ENCODE data around the gene LRP1B.
"Not testable (repeated sequence)": the region's sequence is repeated elsewhere in the genome, so short reads cannot be mapped to it uniquely, and the experiment has no call there.

The LRP1B gene

GRCh38 chr2:140711867-140712266, 1418.9 kb downstream of the LRP1B start:
- DNase-seq (ENCODE audit: low read depth in 2 of 2): no peak

- no peak for DNase-seq (ENCODE audit: low read depth in 2 of 2)
Observed at GRCh38 chr2:140701726-140702125, 1429.1 kb downstream of the LRP1B start.

- no peak for DNase-seq (ENCODE audit: low read depth in 2 of 2)
Observed at GRCh38 chr2:140698636-140699035, 1432.2 kb downstream of the LRP1B start.

GRCh38 chr2:140696449-140696848, 1434.4 kb downstream of the LRP1B start:
- no peak for DNase-seq (ENCODE audit: low read depth in 2 of 2)

- DNase-seq (ENCODE audit: low read depth in 2 of 2): no peak
Observed at GRCh38 chr2:140695155-140695554, 1435.7 kb downstream of the LRP1B start.

- no peak for DNase-seq (ENCODE audit: low read depth in 2 of 2)
Observed at GRCh38 chr2:140687825-140688224, 1443.0 kb downstream of the LRP1B start.

GRCh38 chr2:140683658-140684057, 1447.2 kb downstream of the LRP1B start:
- no peak for DNase-seq (ENCODE audit: low read depth in 2 of 2)

DNA sequence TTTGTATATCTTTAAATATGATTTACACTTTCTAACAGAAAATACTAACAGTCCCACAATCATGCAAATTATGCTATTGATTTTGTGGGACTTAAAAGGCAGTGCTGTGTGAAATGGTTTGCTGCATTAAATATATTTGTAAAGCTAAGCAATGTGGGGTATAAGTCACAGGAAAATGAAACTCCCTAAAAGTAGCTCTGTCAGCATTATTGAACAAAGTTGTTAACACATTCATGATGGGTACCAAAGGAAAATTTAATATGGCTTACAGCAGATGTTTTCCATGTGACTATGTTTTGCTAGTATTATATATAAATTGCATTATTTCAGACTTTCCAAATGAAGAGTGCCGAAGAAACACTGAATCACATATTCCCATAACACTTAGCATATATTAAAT, 1450.0 kb downstream of the LRP1B start:
- DNase-seq (ENCODE audit: low read depth in 2 of 2): no peak

DNA sequence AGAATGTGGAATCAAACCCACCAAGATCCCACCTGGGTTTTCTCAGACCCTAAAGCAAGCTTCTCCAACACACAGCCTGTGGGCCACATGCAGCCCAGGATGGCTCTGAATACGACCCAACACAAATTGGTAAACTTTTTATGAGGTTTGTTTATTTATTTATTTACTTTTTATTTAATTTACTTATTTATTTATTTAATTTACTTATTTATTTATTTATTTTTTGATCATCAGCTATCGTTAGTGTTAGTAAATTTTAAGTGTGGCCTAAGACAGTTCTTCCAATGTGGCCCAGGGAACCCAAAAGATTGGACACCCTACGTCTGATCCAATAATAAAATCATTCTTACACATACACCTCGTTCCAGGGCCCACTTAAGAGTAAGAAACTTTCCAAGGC, 1451.1 kb downstream of the LRP1B start:
- DNase-seq (ENCODE audit: low read depth in 2 of 2): no peak

GRCh38 chr2:140669911-140670310, 1460.9 kb downstream of the LRP1B start:
- DNase-seq (ENCODE audit: low read depth in 2 of 2): no peak

DNA sequence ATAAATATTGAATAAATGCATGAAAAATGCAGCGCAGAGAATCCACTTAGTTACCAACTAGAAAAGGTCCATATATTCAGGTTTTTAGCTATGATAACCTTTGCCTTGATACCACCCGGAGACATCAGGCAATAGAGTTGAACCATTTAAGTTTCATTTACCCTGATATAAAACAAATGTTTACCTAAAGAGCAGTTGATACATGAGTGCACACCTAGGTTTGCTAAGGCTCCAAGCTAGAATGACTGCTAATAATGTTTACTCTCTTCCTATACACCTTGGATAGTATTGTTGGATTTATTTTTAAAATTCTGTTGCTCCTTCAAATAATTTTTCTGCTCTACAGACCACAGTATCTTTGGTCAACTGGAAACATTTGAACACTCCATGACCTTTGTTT, 1463.6 kb downstream of the LRP1B start:
- DNase-seq (ENCODE audit: low read depth in 2 of 2): no peak

GRCh38 chr2:140662504-140662903, 1468.3 kb downstream of the LRP1B start:
- no peak for DNase-seq (ENCODE audit: low read depth in 2 of 2)

DNA sequence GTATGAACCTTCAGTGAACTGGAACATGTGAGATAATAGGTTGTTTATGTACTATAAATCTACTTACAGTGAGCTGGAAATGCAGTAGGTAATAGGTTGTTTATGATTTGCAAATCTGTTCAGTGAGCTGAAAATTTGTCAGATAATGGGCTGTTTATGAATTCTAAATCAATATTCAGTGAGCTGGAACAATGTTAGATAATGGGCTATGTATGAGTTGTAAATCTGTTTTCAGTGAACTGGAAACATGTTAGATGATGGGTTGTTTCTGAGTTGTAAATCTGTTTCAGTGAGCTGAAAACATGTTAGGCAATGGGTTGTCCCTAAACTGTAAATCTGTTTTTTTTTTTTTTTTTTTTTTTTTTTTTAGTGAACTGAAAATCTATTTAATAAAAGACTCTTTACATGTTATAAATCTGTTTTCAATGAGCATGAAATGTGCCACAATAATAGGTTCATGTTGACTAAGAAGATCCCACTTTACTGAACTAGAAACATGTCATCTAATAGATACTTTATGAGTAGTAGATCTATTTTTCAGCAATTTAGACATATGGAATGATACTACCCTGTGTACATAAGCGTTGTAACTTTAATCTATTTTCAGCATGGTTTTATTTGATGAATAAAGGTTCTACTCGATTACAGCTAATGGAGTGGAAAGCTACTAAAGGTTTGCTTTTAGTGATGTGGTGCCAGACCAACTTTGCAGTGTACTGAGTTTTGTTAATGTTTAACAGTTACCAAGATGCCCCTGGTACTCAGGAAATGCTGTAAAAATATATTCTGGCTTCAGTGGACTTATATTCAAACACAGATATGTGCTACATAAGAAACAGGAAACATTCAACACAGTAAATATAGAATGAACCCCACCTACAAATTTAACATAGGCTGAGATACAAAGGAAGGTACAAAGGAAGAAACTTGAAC, 1471.8 kb downstream of the LRP1B start:
- DNase-seq (ENCODE audit: low read depth in 2 of 2): no peak

- no peak for DNase-seq (ENCODE audit: low read depth in 2 of 2)
Observed at GRCh38 chr2:140657657-140658056, 1473.2 kb downstream of the LRP1B start.

DNA sequence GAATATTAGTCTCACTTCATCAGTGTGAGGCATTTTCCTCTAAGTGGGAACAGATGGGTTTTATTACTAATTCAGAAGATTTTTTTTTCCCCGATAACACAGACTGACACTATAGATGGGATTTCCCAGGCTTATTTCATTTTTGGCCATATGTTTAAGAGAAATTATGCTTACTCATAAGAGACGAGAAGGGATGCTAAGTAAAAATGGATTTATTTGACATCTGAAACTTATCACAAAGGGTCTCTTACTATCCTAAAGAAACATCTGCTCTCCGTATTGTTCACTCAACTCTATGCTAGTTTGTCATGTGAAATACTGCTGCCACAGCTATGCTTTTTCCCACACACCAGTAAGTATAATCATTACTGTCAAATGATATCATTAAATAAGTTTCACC, 1476.3 kb downstream of the LRP1B start:
- no peak for DNase-seq (ENCODE audit: low read depth in 2 of 2)

GRCh38 chr2:140650825-140651224, 1480.0 kb downstream of the LRP1B start:
- no peak for DNase-seq (ENCODE audit: low read depth in 2 of 2)

GRCh38 chr2:140650134-140650533, 1480.7 kb downstream of the LRP1B start:
- DNase-seq (ENCODE audit: low read depth in 2 of 2): not testable (repeated sequence)

- no peak for DNase-seq (ENCODE audit: low read depth in 2 of 2)
Observed at GRCh38 chr2:140648393-140648792, 1482.4 kb downstream of the LRP1B start.

DNA sequence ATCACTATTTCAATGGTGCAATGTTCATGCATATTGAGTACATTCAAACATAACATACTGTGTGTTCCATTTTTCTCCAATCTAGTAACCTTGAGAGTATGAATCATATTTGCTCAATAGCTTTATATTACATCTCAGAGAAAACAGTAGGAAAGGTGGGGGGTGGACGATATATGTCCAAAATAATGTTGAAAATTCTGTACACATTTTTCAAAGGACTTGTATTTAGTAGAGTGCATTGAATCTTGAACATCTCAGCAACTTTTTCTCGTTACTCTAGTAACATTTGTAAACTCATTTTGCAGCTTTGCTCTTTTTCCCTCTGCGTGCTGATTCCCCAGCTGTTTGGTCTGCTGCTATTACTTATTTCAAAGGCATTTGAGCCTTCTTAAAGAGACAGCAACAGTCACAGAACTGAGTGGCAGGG, 1487.0 kb downstream of the LRP1B start:
- no peak for DNase-seq (ENCODE audit: low read depth in 2 of 2)

DNA sequence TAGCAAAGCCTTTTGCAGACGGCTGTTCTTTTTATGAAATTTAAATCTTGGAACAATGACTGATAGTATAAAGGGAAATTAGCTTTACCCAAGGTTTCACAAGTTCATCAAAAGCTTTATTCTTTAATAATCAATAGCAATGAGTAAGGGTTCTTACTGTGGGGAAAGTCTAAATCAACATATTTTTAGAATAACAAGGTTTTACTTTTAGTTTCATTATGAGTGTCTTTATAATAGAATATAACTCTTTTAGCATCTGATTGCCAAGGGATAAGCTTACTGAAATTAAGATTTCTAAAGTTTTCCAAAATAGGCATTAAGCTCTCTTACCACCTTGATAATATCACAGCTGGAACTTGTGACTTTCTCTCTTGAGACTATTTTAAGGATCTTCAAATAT, 1489.7 kb downstream of the LRP1B start:
- no peak for DNase-seq (ENCODE audit: low read depth in 2 of 2)

DNA sequence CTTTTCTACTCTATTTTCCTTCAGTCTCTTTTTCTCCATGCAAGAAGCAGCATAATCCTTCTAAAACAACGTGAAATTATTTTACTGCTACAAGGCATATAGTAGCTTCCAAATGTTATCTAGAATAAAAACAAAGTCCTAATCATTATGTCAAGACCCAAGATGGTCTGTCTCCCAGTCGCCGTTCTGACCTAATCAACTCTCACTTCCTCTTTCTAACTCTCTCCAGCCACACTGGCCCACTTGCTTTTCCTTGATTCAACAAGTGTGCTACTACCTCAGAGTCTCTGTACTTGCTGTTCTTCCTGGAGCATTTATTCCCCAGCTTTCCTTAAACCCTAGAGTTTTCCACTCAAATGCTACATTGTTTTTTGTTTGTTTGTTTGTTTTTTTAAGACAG, 1491.2 kb downstream of the LRP1B start:
- no peak for DNase-seq (ENCODE audit: low read depth in 2 of 2)

DNA sequence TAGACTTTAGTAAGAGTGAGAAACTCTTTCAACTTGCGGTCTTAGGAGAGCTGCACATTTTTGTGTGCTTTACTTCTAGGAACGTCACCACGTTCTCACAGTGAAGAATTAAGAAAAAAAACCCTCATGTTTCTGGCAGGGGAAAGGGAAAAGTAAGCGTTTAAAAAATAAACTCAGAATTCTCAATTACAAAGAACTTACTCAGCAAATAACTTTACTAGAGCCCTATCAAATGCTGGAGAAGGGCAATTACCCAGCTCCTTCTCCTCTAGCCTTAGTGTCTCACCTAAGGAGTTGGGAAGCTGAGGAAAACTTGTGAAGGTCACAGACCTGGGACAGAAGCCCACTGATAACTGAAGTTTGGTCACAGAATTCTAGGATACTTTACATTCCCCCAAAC, 1500.3 kb downstream of the LRP1B start:
- DNase-seq (ENCODE audit: low read depth in 2 of 2): no peak

- no peak for DNase-seq (ENCODE audit: low read depth in 2 of 2)
Observed at GRCh38 chr2:140627885-140628284, 1502.9 kb downstream of the LRP1B start.

DNA sequence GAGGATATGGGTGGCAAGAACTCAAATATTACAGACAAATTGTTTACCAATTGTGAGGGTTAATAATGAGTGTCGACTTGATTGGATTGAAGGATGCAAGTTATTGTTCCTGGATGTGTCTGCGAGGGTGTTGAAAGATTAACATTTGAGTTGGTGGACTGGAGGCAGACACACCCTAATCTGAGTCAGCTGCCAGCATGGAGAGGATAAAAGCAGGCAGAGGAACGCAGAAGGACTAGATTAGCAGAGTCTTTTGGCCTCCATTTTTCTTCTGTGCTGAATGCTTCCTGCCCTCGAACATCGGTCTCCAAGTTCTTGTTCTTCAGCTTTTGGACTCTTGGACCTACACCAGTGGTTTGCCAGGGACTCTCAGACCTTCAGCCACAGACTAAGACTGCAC, 1503.7 kb downstream of the LRP1B start:
- DNase-seq (ENCODE audit: low read depth in 2 of 2): no peak
